NCI-H1436 treated with DMSO at 0.1 percent for 48 hours (cell line): ENCODE measurements around the gene PNPO.
"Not testable (repeated sequence)": the region's sequence is repeated elsewhere in the genome, so short reads cannot be mapped to it uniquely, and the experiment has no call there.

ENCODE experiments used
- DNase-seq: peaks from one replicate; lab custom pipeline; 2025; lab: John Stamatoyannopoulos, UW

PNPO gene

DNA sequence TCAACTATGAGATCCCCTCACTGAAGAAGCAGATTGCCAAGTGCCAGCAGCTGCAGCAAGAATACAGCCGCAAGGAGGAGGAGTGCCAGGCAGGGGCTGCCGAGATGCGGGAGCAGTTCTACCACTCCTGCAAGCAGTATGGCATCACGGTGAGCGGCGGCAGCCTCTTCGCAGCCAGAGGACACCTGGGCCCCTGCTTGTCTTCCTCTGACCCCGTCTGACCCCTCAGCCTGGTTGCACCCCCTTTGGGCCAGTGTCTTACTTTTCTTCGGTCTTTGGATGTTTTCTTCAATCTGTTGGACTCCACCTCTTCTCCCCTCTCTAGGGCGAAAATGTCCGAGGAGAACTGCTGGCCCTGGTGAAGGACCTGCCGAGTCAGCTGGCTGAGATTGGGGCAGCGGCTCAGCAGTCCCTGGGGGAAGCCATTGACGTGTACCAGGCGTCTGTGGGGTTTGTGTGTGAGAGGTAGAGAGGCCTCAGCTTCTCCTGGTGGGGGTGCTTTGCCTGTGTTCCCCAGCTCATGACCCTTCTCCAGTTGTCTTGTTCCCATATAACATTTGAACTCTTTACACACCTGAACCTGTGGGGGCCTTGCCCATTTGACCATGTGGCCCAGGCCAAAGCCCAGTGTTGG lies 33.9 kb downstream of the PNPO start:
- DNase-seq, result no peak

DNA sequence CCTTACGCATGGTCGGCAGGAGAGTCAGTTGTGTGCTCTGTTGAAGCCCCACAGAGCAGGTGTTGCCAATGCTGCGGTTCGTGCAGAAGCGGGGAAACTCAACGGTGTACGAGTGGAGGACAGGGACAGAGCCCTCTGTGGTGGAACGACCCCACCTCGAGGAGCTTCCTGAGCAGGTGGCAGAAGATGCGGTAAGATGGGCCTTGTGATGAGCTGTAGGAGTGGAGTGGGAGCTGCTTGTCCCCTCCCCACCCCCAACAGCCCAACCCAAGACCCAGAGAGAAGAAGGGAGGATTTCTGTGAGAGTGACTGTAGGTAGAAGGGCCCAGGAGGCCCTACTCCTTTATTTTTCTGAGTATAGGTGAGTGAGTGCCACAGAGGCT lies 34.4 kb downstream of the PNPO start:
- no peak for DNase-seq

GRCh38 chr17:47978324-47978723 lies 37.0 kb downstream of the PNPO start:
- DNase-seq, result peak; percentile 21

DNA sequence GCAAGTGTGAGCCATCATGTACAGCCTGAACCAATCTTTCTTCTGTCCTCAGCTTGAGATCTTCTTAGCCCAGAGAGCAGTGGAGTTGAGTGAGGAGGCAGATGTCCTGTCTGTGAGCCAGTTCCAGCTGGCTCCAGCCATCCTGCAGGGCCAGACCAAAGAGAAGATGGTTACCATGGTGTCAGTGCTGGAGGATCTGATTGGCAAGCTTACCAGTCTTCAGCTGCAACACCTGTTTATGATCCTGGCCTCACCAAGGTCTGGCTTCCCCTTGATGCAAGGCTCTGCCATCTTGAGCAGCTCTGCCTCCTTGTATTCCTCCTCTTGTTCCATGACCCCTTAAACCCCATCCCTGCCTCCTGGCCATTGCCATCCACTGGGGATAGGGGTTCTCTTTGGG lies 39.2 kb downstream of the PNPO start:
- no peak for DNase-seq

GRCh38 chr17:47981462-47981861 lies 40.1 kb downstream of the PNPO start:
- DNase-seq, result no peak

- DNase-seq, result no peak
Measured at GRCh38 chr17:47982091-47982617, 40.8 kb downstream of the PNPO start.

GRCh38 chr17:47982645-47983390 lies 41.4 kb downstream of the PNPO start:
- DNase-seq, result no peak

DNA sequence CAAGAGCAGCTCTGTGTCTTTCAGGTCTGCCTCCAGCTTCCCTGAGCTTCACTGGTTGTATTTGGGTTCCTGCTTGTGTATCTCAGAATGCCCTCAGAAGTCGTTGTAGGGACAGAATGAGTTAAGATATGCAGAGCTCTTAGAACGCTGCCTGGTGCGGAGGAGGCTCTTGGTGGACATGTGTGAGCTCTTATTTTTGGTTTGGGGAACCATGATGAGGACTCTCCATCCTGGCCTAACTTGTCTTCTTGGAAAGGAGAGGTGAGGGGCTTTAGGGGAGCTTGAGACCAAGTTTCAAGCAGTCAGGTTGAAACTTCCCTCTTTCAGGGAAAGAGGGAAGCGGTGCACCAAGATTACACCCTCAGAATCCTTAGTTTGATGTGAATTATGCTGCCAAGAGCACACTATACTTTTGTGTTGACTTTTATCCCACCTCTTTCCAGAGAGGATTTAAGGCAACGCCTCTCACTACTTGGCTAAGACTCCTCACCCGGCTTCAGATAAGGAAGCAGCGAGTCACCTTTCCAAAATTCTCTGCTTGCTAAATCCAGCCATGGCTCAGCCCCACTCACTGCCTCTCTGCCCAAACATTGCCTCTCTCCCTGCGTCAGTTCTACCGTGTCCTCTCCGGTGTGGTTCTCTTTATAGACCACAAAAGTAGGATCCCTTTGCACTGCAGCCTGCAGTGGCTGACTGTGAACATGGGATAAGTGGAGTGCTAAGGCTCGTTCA lies 42.3 kb downstream of the PNPO start:
- no peak for DNase-seq

DNA sequence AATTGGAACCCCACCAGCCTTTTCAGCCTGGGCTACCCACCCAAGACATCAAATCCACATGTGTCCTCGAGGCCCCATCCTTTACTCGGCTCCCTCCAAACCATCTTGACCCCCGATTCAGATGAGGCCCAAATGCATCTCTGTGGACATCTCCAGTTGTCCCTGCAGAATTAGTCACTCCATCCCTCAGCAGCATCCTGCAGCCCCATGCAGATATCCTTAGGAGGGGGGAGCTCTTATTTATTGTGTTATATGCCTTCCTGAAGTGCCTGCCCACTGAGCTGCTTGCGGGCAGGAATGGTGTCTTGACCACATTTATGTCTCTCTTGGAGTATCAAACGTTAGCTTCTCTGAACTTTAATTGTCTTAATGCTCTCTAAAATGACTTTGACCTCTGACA lies 45.1 kb downstream of the PNPO start:
- no peak for DNase-seq

DNA sequence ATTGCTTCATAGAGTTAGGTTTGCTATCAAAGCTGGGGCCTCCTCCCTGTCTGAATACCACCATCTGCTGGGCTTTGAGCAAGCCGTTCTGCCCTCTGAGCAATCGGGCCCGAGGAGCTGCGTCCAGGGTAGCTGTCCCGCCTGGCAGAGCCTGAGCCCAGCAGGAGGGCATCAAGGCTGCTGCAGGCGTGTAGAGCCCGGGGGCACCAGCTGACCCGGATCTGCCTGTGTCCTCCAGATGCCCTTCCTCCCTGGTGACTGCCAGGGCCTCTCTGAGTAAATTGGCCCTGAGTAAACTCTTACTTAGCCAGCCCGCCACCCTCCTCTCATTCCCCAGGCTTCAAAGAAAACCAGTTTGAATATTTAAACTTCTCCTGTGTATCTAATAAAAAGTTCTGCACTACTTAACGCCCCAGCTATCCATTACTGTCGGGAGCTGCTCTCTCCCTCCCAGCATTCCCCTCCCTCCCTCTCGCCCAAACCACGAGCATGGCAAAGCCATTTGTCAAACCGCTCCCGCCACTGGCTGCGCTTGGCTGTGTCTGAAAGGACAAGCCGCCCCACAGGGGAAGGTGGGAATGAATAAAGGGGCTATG lies 46.0 kb downstream of the PNPO start:
- peak; percentile 72 for DNase-seq

- not testable (repeated sequence) for DNase-seq
Measured at GRCh38 chr17:47988445-47988844, 47.1 kb downstream of the PNPO start.

GRCh38 chr17:47989159-47989558 lies 47.8 kb downstream of the PNPO start:
- DNase-seq, result no peak

GRCh38 chr17:47989700-47990099 lies 48.3 kb downstream of the PNPO start:
- no peak for DNase-seq

DNA sequence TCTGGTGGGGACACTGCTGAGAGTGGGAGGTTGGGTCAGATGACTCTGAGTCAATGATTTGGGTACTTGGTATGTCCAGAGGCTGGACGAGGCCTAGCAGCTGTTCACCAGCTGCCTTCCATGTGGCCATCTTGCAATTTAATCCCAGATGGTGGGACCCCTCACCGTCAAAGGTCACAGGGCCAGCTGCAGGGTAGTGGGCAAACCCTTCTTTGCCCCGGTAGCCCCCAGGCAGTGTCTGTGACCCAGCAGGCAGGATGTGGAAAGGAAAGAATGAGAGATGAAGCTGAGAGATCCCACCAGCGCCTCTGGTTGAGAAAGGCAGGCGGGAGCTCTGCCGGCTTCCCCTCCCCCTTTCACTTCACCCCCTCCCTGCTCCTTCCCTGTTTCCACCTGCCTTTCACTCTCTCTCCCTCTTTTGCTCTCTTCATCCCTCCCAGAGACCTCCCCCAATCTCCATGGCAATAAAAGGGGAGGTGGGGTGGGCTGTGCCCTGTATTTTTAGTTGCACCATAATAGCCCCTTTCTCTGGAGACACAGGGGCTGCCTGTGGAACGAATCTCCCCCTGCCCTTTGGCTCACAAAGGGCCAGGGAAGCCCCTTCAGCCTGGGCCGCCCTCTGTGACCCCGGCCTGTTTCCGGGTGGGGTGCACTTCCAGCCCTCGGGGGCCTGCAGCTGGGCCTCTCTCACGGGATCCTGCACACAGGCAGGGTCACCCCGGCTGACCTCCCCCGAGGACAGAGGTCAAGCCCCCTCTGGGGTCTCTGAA lies 49.8 kb downstream of the PNPO start:
- DNase-seq, result peak; percentile 62

GRCh38 chr17:47992216-47992615 lies 50.8 kb downstream of the PNPO start:
- no peak for DNase-seq

DNA sequence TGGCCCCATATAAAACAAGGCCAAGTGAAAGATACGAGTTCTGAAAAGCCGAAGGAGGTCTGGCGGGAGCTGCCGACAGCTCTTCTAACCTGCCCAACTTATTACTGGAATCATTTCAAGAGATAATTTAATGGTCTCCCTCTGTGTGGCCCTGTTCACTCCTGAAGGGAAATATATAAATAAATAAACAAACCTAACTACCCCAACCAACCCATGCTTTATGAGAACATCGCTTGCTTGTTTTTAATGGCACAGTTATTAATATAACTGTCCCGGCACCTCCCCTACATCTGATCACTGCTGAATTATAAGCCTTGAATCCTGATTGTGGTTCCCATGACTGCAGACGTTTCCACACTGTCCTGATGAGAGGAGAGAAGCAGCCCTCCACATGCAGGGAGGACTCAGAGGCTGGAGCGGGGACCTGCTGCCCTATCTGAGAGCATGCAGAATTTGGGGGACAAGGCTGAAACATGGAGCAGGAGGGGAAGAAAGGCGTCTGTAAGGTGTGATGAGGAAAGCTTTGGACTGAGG lies 51.7 kb downstream of the PNPO start:
- no peak for DNase-seq

GRCh38 chr17:47993964-47994363 lies 52.6 kb downstream of the PNPO start:
- no peak for DNase-seq

DNA sequence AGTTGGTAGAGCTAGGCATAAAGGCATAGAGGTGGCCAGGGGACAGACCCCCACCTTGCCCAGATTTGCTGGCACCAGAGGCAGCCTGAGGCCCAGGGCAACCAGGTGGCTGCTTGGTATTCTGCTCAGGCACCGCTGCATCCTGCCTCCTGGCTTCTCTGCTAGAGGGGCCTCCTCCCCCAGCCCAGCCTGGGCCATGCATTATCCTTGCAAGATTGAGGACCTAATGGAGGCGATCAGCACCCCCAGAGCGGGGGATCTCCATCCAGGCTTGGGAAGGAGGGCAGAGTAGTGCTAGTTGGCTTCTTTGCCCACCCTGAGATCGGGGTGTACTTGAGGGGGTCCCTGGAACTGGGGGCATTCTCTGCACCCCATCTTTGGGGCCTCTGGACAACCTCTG lies 53.4 kb downstream of the PNPO start:
- DNase-seq, result no peak

GRCh38 chr17:47995241-47995935 lies 54.0 kb downstream of the PNPO start:
- no peak for DNase-seq

- DNase-seq, result no peak
Measured at GRCh38 chr17:47996201-47996600, 54.8 kb downstream of the PNPO start.

DNA sequence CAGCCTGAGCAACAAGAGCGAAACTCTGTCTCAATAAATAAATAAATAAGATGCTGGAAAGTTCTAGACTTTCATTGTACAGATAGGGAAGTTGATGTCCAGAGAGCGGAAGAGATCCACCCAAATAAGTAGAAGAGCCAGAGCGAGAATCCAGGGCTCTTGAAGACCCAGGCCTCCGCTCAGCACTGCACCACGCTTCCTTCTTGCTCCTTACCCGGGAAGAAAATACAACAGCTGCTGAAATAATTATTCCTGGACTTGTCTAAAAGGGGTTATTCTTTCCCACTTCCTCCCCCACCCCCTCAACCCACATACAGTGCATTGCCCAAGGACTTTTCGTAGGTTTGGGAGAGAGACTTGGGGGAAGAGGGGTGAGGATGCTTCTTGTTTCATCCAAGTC lies 56.2 kb downstream of the PNPO start:
- DNase-seq, result no peak
